HG03558 (cell line): ENCODE measurements around the gene TRIM43.
"Not testable (repeated sequence)": the region's sequence is repeated elsewhere in the genome, so short reads cannot be mapped to it uniquely, and the experiment has no call there.

Source experiments
- ATAC-seq: cut with Tn5 transposase; IDR thresholded peaks from one replicate; pipeline ENCODE4 v1.9.1; 2021; ENCODE audit warnings: moderate number of reproducible peaks; ENCODE audit not compliant: unreplicated experiment; ENCODE audit errors: extremely low read depth

TRIM43 gene

DNA sequence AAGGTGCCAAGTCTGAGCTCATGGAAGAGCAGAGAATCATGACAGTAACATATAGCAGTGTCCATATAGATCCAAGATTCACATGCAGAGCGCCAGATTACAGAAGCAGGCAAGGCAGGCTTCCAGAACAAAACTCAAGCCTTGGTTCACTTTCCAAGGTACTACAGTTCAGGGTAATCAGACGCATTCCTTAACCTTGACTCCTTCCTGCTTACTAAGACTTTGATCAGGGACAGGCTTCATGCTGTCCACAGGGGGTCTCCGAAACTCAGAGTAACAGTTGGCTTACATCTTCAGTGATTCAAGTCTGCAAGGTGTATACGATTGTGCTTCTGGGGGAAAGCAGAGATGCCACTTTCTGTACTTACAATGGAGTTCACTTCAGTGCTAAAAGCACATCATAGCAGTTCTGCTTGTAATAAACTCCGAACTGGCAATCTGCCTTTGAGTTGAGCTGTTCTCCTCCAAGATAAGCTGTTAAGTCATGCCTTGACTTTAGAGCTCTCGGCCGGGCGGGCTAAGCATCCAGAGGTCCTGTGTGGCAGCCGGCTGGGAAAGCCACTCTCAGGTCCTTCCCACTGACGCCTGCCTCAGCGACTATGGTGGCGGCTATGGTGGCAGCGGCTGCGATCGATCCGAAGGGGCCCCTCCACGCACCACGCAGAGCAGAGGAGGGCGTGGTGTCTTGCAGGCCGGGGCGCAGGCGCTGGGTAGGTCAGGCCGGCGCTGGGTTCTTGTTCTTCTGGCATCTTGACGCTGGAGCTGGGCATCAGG lies 48.9 kb downstream of the TRIM43 start:
- not testable (repeated sequence) for ATAC-seq

- not testable (repeated sequence) for ATAC-seq
These were observed 49.4 kb downstream of the TRIM43 start for GRCh38 chr2:95641289-95641575.

- ATAC-seq, result not testable (repeated sequence)
These were observed 50.0 kb downstream of the TRIM43 start for GRCh38 chr2:95641787-95642186.

DNA sequence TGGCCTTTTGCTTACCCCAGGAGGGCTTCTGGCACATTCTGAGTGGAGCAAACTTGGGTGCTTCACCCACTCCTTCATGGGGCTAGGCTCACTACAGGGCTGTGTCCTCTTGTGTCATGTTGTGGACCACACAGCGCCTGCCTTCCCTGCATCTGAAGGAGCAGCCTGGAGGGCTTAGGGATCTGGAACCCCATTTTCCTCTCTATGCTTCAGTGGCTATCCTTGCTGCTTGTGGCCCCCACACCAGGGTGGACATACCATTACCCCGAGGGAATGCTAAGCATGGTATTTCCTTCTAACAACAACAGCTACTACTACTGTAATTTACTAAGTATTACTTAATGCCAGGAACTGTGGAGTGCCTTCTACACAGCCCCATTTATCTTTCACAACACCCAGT lies 50.6 kb downstream of the TRIM43 start:
- ATAC-seq, result not testable (repeated sequence)

DNA sequence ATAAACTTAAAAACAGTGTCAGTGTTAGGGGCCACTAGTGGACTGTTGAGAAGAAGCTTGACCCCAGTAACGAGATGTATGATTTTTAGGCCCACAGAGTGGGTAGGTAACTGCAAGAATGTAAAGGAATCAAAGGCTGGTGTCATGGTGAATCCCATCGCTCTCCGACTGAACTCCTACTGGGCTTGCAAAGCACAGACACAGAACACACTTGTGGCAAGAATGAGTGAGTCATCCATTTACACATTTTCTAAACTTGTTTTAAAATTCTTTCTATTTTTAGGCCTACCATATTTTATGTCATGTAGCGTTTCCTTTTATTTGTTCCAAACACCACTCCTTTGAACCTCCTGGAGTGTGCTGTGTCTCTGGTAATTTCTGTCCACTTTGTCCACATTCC lies 51.1 kb downstream of the TRIM43 start:
- not testable (repeated sequence) for ATAC-seq

DNA sequence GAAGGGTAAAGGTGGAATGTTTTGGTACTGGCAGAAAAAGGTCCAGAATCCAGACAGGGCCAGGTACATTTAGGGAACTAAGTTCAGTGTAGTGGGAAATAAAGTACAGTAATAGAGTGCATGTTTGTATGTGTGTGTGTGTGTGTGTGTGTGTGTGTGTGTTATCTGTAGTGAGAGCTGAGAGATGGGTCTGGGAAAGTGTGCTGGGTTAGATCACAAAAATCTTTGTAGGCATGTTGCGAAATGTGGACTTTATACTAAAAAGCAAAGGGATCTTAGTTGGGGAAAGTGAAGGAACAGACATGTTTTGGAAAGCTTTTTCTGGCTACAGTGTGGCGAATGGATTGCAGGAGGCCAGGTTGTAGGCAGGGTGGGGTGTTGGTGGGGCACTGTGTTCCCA lies 53.5 kb downstream of the TRIM43 start:
- not testable (repeated sequence) for ATAC-seq

DNA sequence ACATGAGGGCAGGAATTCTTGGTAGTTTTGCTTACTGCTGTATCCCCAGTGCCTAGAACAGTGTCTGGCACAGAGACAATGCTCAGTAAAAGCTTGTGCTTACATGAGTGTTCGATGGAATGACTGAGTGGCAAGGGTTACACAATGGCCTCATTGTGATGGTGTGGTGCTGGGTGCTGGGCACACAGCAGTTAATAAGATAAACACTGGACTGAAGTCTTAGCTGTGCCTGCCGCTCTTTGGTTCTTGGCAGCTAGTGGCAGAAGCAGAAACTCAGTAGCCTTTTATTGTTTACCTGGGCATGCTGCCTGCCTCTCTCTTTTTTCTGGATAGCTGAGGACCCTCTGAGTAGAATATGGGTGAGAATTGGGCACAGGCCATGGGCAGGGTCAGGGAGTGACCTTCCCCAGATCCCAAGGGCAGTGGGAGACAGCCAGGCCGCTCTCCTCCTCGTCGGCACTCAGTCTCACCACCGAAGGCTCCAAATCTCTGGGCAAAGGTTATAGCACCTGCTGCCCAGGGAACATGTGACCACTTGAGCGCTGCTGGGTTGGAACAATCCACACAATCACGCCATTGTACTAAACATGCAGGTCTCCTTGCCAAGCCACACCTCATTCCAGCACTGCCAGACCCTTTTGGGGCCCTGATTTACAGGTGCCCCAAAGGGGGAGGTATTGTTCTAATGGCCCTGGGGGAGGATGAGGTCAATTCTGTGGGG lies 54.6 kb downstream of the TRIM43 start:
- not testable (repeated sequence) for ATAC-seq

DNA sequence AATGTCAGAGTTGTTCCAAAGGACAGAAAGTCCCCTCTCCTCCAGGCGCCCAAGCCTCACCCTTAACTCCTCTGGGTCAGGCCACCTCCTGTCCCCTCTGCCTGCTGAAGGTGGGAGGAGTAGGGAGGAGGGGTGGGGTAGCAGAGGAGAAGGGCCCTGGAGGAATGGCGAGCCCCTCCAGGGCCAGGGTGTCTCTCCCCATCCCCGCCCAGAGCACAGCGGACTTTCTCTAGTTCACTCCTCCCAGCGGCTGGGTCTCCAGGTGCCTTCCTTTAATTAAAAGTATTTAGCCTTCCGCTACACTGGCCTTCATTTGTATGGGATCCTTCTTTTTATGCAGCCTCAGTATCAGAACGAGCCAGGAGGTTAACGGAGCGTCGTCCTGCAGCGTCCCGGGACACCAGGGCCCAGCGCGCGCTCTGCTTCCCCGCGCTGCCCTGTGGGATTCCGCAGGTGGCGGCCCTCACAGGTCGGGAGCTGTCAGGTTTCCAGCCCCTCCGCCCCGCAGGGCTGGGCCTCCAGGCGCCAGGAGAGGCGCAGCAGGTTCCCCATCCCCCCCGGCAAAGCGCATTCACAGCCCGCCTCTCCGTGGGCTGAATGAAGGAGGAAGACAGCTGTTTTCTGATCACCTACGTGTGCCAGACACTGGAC lies 57.2 kb downstream of the TRIM43 start:
- not testable (repeated sequence) for ATAC-seq
